OCI-LY1 (cell line): ENCODE data around the gene SIK3.
"Not testable (repeated sequence)": the region's sequence is repeated elsewhere in the genome, so short reads cannot be mapped to it uniquely, and the experiment has no call there.

Experiments used
- H2AFZ ChIP-seq: fragments of 200-600 bp; sonication (generic), shearing (Covaris generic); 2 replicates; pipeline ENCODE4 v1.6.0; 2014; ENCODE audit warnings: antibody characterized with exemption, mild to moderate bottlenecking, low read length
- H3F3A ChIP-seq: fragments of 200-600 bp; sonication (generic), shearing (Covaris generic); 2 replicates; pipeline ENCODE4 v1.6.0; 2014; ENCODE audit warnings: mild to moderate bottlenecking, antibody characterized with exemption, low read length, moderate library complexity; ENCODE audit not compliant: insufficient read depth
- H3K27ac ChIP-seq: fragments of 200-600 bp; sonication (generic); 2 replicates; pipeline ENCODE4 v1.5.1; 2014; ENCODE audit warnings: low read length, mixed run types, mild to moderate bottlenecking, low read depth; ENCODE audit not compliant: poor library complexity, severe bottlenecking
- H3K27me3 ChIP-seq: fragments of 200-600 bp; sonication (generic); 2 replicates; pipeline ENCODE4 v1.6.0; 2014; ENCODE audit warnings: antibody characterized with exemption, mild to moderate bottlenecking, low read length, moderate library complexity; ENCODE audit not compliant: insufficient read depth
- H3K36me3 ChIP-seq: fragments of 200-600 bp; sonication (generic); 2 replicates; pipeline ENCODE4 v1.6.1; 2014; ENCODE audit warnings: mild to moderate bottlenecking, antibody characterized with exemption, low read length, moderate library complexity, mixed read lengths; ENCODE audit not compliant: insufficient read depth
- H3K4me1 ChIP-seq: fragments of 200-600 bp; sonication (generic); 2 replicates; pipeline ENCODE4 v1.5.1; 2014; ENCODE audit warnings: mild to moderate bottlenecking, low read length, moderate library complexity; ENCODE audit not compliant: insufficient read depth, severe bottlenecking
- H3K4me2 ChIP-seq: fragments of 200-600 bp; sonication (generic), shearing (Covaris generic); 2 replicates; pipeline ENCODE4 v1.6.1; 2014; ENCODE audit warnings: low read length
- H3K4me3 ChIP-seq: fragments of 200-600 bp; sonication (generic); 2 replicates; pipeline ENCODE4 v1.5.1; 2014; ENCODE audit warnings: low read length, low read depth, mild to moderate bottlenecking, mixed read lengths; ENCODE audit not compliant: poor library complexity, severe bottlenecking
- H3K79me2 ChIP-seq: fragments of 200-600 bp; shearing (Covaris generic); 2 replicates; pipeline ENCODE4 v1.6.1; 2016; ENCODE audit warnings: mixed run types, low read length, mixed read lengths; ENCODE audit not compliant: insufficient read depth
- H3K9ac ChIP-seq: fragments of 200-600 bp; sonication (generic), shearing (Covaris generic); 2 replicates; pipeline ENCODE4 v1.6.1; 2014; ENCODE audit warnings: mild to moderate bottlenecking, low read length, mixed read lengths
- H3K9me2 ChIP-seq: fragments of 200-600 bp; sonication (generic), shearing (Covaris generic); 2 replicates; pipeline ENCODE4 v1.6.1; 2014; ENCODE audit warnings: low read depth, mild to moderate bottlenecking, low read length, mixed read lengths
- H3K9me3 ChIP-seq: fragments of 200-600 bp; shearing (Covaris generic); 2 replicates; pipeline ENCODE4 v1.6.1; 2014; ENCODE audit warnings: low read length, mixed read lengths
- H4K20me1 ChIP-seq: fragments of 200-600 bp; sonication (generic), shearing (Covaris generic); 2 replicates; pipeline ENCODE4 v1.6.0; 2016; ENCODE audit warnings: mild to moderate bottlenecking, low read length; ENCODE audit not compliant: insufficient read depth
- CTCF ChIP-seq: fragments of 200-600 bp; sonication (generic), shearing (Covaris generic); IDR thresholded peaks from 2 replicates; pipeline ENCODE4 v1.5.1; 2017; ENCODE audit warnings: mild to moderate bottlenecking, antibody characterized with exemption, low read length, moderate library complexity, mixed read lengths
- EZH2 ChIP-seq: fragments of 200-600 bp; sonication (generic), shearing (Covaris generic); IDR thresholded peaks from 2 replicates; pipeline ENCODE4 v1.8.0; 2017; ENCODE audit warnings: borderline replicate concordance, mixed run types, mild to moderate bottlenecking, antibody characterized with exemption, low read length, moderate library complexity, mixed read lengths

Gene SIK3

GRCh38 chr11:117134979-117135378 is 36.8 kb upstream of the SIK3 start:
- not testable (repeated sequence) for H3K27ac ChIP-seq, H3K36me3 ChIP-seq, H3K9me3 ChIP-seq, H2AFZ ChIP-seq, H3K9ac ChIP-seq, H3K79me2 ChIP-seq, H3K4me2 ChIP-seq, H3F3A ChIP-seq, H3K4me1 ChIP-seq, H3K4me3 ChIP-seq, H3K9me2 ChIP-seq, H4K20me1 ChIP-seq, H3K27me3 ChIP-seq

GRCh38 chr11:117134431-117134830 is 36.2 kb upstream of the SIK3 start:
- Histone ChIP-seq H3K4me2 (no peak overlapping the region), H2AFZ (no peak overlapping the region), H3K27ac (no peak overlapping the region), H3K79me2 (no peaks in the 10 kb centered on the region), H3K36me3 (no peaks in the 10 kb centered on the region), H3F3A (no peaks in the 10 kb centered on the region), H3K9me3 (no peaks in the 10 kb centered on the region), H3K4me3 (no peak overlapping the region), H4K20me1 (no peaks in the 10 kb centered on the region), H3K4me1 (peaks cover 5% of the 10 kb centered on the region), H3K9me2 (no peaks in the 10 kb centered on the region), H3K27me3 (no peaks in the 10 kb centered on the region), H3K9ac (no peak overlapping the region)
- no peak for TF ChIP-seq CTCF
- TF ChIP-seq EZH2, result no peak

- Histone ChIP-seq H3K27ac (no peak overlapping the region), H3K36me3 (no peaks in the 10 kb centered on the region), H3K79me2 (no peaks in the 10 kb centered on the region), H2AFZ (no peak overlapping the region), H3K9me2 (no peaks in the 10 kb centered on the region), H3K4me1 (no peaks in the 10 kb centered on the region), H3K9ac (no peak overlapping the region), H3F3A (no peaks in the 10 kb centered on the region), H3K27me3 (no peaks in the 10 kb centered on the region), H3K4me3 (no peak overlapping the region), H3K4me2 (no peak overlapping the region), H4K20me1 (no peaks in the 10 kb centered on the region), H3K9me3 (no peaks in the 10 kb centered on the region)
- TF ChIP-seq EZH2 (no peak), CTCF (no peak)
Measured at GRCh38 chr11:117130879-117131278, 32.7 kb upstream of the SIK3 start.

GRCh38 chr11:117130396-117130795 is 32.2 kb upstream of the SIK3 start:
- H3K4me1 ChIP-seq, H3K79me2 ChIP-seq, H3K9me2 ChIP-seq, H3K27ac ChIP-seq, H3K4me3 ChIP-seq, H3F3A ChIP-seq, H3K36me3 ChIP-seq, H2AFZ ChIP-seq, H3K9me3 ChIP-seq, H4K20me1 ChIP-seq, H3K27me3 ChIP-seq, H3K9ac ChIP-seq, H3K4me2 ChIP-seq: not testable (repeated sequence)
